Erythroblast (primary cell): ENCODE results near the gene FOXJ3.

Source experiments
- GATA1 ChIP-seq: IDR thresholded peaks from 2 replicates; pipeline ENCODE4 v1.6.1; 2011; ENCODE audit warnings: low read depth, mild to moderate bottlenecking, control low read depth, low read length, moderate library complexity
- POLR2A ChIP-seq: IDR thresholded peaks from 2 replicates; pipeline ENCODE4 v1.6.1; 2011; ENCODE audit warnings: mild to moderate bottlenecking, low read length

- TF ChIP-seq POLR2A, result no peak
- TF ChIP-seq GATA1, result no peak
These were observed 72.0 kb downstream of the FOXJ3 start for GRCh38 chr1:42263019-42263418.
